Activated gamma-delta T cell (primary cell): ENCODE results near the gene PSAP.

ENCODE experiments used
- DNase-seq: peaks from one replicate; lab custom pipeline; 2025; lab: John Stamatoyannopoulos, UW

The PSAP gene

DNA sequence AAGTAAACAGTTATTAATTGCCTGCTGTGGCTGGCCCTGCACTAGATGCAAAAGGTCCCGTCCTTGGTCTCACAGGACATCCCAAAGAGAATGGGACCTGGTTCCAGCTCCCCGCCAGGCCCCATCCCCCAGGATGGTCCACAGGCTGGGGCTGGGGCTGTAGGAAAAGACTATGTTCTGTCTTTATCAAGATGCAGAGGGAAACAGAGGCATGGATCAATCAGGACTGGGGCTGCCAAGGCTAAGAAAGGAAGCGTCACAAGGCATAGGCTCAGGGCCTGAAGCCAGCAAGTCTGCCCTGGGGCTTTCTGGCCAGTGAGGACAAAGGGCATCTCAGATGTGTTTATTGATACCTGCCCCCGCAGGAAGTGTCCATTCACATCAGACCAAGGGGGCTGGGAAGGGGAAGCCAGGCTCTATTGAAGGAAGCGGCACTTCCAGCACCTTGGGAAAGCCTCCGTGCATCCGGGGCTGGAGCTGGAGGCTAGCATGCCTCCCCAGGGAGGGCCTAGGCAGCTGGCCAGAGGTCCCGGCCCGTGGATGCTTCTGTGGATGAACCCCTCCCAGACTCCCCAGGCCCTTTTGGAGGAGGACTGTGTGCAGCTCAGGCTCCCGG, 83.5 kb downstream of the PSAP start:
- no peak for DNase-seq

GRCh38 chr10:71766717-71767419, 84.2 kb downstream of the PSAP start:
- DNase-seq = no peak
